HL-60 (cell line): Measurements from ENCODE around the gene DHX30.

Experiments used
- CTCF ChIP-seq: IDR thresholded peaks from one replicate; pipeline ENCODE4 v1.5.1; 2011; ENCODE audit warnings: low read length, control low read depth, inconsistent platforms; ENCODE audit not compliant: insufficient read depth
- POLR2AphosphoS5 ChIP-seq: IDR thresholded peaks from 2 replicates; pipeline ENCODE4 v1.6.1; 2012; ENCODE audit warnings: low read depth
- SPI1 ChIP-seq: IDR thresholded peaks from 2 replicates; pipeline ENCODE4 v1.6.1; 2012; ENCODE audit warnings: low read depth, mild to moderate bottlenecking, borderline replicate concordance

- TF ChIP-seq SPI1 (no peak), POLR2AphosphoS5 (no peak), CTCF (no peak)
Measured at GRCh38 chr3:47782446-47783308, 20.3 kb upstream of the DHX30 start.
